ENCODE measurements around the gene ADCY9.

ADCY9 gene

DNA sequence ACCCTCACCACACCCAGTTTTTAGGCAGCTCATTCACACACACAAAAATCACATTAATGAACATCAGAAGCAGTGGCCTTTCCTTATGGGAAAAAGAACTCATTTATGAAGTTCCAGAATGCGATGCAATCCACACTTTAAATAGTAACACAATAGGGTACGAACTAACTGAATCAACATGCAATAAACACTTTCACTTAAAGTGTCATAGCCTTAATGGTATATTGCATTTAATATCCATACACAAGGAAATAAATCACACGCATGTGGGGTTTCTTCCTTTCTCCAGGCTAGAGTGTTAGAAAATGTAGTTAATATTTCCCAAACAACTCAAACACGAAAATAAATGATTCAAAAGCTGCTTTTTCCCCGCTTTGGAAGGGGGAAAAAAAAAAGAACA lies 19.7 kb downstream of the ADCY9 start:
- ChIA-PET POLR2A (no interaction called here), CTCF (interaction anchor here (0.6 to 1.1 kb wide), 3 partner anchors 12 to 263 kb away, joined by 3 to 5 read pairs (median 4); no protein-coding TSS in a partner anchor)
- Histone ChIP-seq H3K9me3 (ENCODE audit: control insufficient read depth, insufficient read depth, low read depth, low read length) (no peaks in the 10 kb centered on the region), H3K4me1 (ENCODE audit: control insufficient read depth, insufficient read depth, low read length) (peaks cover 13% of the 10 kb centered on the region; the same call in 1 of the 2 replicates), H3K36me3 (ENCODE audit: control insufficient read depth in 2 of 2, insufficient read depth in 1 of 2, low read length in 2 of 2) (no peaks in the 10 kb centered on the region), H3K27ac (ENCODE audit: extremely low read depth, low read depth, low read length) (no peak overlapping the region), H3K4me3 (ENCODE audit: low read depth, low read length) (no peak overlapping the region)
- no peak for TF ChIP-seq ZNF624 (tag by site-specific recombination; IDR thresholded peaks at IDR 0.05)
- no peak for TF ChIP-seq ZNF701 (tag by site-specific recombination; IDR thresholded peaks at IDR 0.05)
- TF ChIP-seq, protein P1, sequence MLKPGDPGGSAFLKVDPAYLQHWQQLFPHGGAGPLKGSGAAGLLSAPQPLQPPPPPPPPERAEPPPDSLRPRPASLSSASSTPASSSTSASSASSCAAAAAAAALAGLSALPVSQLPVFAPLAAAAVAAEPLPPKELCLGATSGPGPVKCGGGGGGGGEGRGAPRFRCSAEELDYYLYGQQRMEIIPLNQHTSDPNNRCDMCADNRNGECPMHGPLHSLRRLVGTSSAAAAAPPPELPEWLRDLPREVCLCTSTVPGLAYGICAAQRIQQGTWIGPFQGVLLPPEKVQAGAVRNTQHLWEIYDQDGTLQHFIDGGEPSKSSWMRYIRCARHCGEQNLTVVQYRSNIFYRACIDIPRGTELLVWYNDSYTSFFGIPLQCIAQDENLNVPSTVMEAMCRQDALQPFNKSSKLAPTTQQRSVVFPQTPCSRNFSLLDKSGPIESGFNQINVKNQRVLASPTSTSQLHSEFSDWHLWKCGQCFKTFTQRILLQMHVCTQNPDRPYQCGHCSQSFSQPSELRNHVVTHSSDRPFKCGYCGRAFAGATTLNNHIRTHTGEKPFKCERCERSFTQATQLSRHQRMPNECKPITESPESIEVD (tag by site-specific recombination; IDR thresholded peaks at IDR 0.05): peak; percentile 52
- TF ChIP-seq, protein P2, sequence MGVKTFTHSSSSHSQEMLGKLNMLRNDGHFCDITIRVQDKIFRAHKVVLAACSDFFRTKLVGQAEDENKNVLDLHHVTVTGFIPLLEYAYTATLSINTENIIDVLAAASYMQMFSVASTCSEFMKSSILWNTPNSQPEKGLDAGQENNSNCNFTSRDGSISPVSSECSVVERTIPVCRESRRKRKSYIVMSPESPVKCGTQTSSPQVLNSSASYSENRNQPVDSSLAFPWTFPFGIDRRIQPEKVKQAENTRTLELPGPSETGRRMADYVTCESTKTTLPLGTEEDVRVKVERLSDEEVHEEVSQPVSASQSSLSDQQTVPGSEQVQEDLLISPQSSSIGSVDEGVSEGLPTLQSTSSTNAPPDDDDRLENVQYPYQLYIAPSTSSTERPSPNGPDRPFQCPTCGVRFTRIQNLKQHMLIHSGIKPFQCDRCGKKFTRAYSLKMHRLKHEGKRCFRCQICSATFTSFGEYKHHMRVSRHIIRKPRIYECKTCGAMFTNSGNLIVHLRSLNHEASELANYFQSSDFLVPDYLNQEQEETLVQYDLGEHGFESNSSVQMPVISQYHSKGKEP (tag by site-specific recombination; IDR thresholded peaks at IDR 0.05): peak; percentile 31; the same call in 1 of the 2 replicates
- TF ChIP-seq KLF10 (tag by site-specific recombination; IDR thresholded peaks at IDR 0.05): no peak

DNA sequence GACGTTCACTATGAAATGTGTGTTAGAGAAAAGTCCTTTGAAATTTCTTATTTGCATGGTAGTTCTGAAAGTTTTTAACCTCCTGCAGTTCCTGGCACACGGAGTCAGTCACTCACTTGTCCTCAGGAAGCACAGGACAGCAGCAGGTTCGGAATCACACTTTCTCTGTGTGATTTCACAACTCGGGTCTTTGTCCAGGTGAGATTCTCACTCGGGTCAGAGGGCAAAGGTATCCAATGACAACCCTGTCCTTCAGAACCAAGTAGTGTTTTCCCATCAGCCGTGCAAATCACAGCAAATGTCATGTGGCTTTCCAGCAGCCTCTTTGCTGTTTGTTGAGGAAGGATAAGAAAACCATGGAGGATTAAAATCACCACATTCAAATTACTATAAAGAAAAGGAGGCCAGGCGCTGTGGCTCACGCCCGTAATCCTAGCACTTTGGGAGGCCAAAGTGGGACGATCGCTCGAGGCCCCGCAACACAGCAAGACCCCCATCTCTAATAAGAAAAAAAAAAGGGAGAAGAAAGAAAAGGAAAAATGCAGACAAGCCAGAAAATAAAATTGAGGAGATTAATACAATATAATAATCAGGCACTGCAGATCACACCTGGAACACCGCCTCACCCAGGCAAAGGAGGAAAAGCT lies 22.0 kb downstream of the ADCY9 start:
- no peak overlapping the region for H3K4me3 ChIP-seq (ENCODE audit: low read depth, low read length)
- peaks cover 13% of the 10 kb centered on the region; the same call in 1 of the 2 replicates for H3K4me1 ChIP-seq (ENCODE audit: control insufficient read depth, insufficient read depth, low read length)
- no peaks in the 10 kb centered on the region for H3K36me3 ChIP-seq (ENCODE audit: control insufficient read depth in 2 of 2, insufficient read depth in 1 of 2, low read length in 2 of 2)
- no peak overlapping the region for H3K27ac ChIP-seq (ENCODE audit: extremely low read depth, low read depth, low read length)
- no peaks in the 10 kb centered on the region for H3K9me3 ChIP-seq (ENCODE audit: control insufficient read depth, insufficient read depth, low read depth, low read length)
- ChIA-PET CTCF (interaction anchor here (0.7 to 1.2 kb wide), 3 partner anchors 10 to 321 kb away, joined by 4 to 7 read pairs (median 4); no protein-coding TSS in a partner anchor), POLR2A (no interaction called here)
- TF ChIP-seq ZBTB8A (tag by site-specific recombination; IDR thresholded peaks at IDR 0.05) (no peak), ZSCAN30 (tag by site-specific recombination; IDR thresholded peaks at IDR 0.05) (no peak), GFI1B (tag by site-specific recombination; IDR thresholded peaks at IDR 0.05) (peak; percentile 64; the same call in 1 of the 2 replicates), ZEB2 (tag by site-specific recombination; IDR thresholded peaks at IDR 0.05) (no peak; the same call in 1 of the 2 replicates), ZNF404 (tag by site-specific recombination; IDR thresholded peaks at IDR 0.05) (no peak), PRDM1 (tag by site-specific recombination; IDR thresholded peaks at IDR 0.05) (peak; percentile 71), ZXDB (tag by site-specific recombination; IDR thresholded peaks at IDR 0.05) (no peak), ZNF335 (tag by site-specific recombination; conservative IDR thresholded peaks at IDR 0.05) (peak; percentile 56), ZNF629 (tag by site-specific recombination; IDR thresholded peaks at IDR 0.05) (no peak), OSR2 (tag by site-specific recombination; IDR thresholded peaks at IDR 0.05) (peak; percentile 12; the same call in 1 of the 2 replicates)
- TF ChIP-seq, protein P3, sequence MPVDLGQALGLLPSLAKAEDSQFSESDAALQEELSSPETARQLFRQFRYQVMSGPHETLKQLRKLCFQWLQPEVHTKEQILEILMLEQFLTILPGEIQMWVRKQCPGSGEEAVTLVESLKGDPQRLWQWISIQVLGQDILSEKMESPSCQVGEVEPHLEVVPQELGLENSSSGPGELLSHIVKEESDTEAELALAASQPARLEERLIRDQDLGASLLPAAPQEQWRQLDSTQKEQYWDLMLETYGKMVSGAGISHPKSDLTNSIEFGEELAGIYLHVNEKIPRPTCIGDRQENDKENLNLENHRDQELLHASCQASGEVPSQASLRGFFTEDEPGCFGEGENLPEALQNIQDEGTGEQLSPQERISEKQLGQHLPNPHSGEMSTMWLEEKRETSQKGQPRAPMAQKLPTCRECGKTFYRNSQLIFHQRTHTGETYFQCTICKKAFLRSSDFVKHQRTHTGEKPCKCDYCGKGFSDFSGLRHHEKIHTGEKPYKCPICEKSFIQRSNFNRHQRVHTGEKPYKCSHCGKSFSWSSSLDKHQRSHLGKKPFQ (tag by site-specific recombination; IDR thresholded peaks at IDR 0.05): 0 out of 2 replicates have a peak, but pooled peaks have one; percentile 15
